HG03108 (cell line): Measurements from ENCODE around the gene GATAD2B.
"Not testable (repeated sequence)": the region's sequence is repeated elsewhere in the genome, so short reads cannot be mapped to it uniquely, and the experiment has no call there.

ENCODE experiments used
- ATAC-seq: cut with Tn5 transposase; IDR thresholded peaks from one replicate; pipeline ENCODE4 v1.9.1; 2021; ENCODE audit warnings: moderate library complexity; ENCODE audit not compliant: unreplicated experiment

GATAD2B gene

GRCh38 chr1:153929981-153930948, 7.5 kb upstream of the GATAD2B start:
- ATAC-seq: no peak

DNA sequence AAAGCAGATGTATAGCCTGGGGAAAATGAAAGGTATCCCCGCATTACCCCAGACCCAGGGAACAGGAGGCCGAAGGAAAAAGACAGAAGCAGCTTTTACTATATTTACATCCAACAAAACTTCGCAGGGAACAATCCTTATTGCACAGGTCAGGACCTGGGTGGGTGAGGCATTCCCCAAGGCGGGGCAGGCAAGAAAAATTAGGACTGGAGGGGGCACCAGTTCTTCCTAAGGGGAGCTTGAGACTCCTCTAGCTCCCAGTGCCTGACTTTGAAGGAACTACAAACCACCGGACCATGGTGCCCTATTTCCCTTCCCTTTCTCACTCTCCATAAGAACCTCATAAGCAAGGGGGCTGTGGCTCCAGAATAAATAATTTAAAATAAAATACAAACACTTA, 6.7 kb upstream of the GATAD2B start:
- ATAC-seq: no peak

- ATAC-seq: no peak
Measured at GRCh38 chr1:153928791-153929341, 6.1 kb upstream of the GATAD2B start.

- no peak for ATAC-seq
Measured at GRCh38 chr1:153928245-153928644, 5.5 kb upstream of the GATAD2B start.

- no peak for ATAC-seq
Measured at GRCh38 chr1:153926405-153926804, 3.6 kb upstream of the GATAD2B start.

- peak; percentile 19 for ATAC-seq
Measured at GRCh38 chr1:153922076-153922971, 448 bp downstream of the GATAD2B start.

- no peak for ATAC-seq
Measured at GRCh38 chr1:153921803-153922075, 1.0 kb downstream of the GATAD2B start.

GRCh38 chr1:153921080-153921802, 1.5 kb downstream of the GATAD2B start:
- no peak for ATAC-seq

GRCh38 chr1:153919876-153920852, 2.6 kb downstream of the GATAD2B start:
- no peak for ATAC-seq

GRCh38 chr1:153916297-153916696, 6.5 kb downstream of the GATAD2B start:
- no peak for ATAC-seq

- no peak for ATAC-seq
Measured at GRCh38 chr1:153912349-153912748, 10.4 kb downstream of the GATAD2B start.

GRCh38 chr1:153910560-153910959, 12.2 kb downstream of the GATAD2B start:
- not testable (repeated sequence) for ATAC-seq

- ATAC-seq: no peak
Measured at GRCh38 chr1:153908071-153908470, 14.7 kb downstream of the GATAD2B start.

DNA sequence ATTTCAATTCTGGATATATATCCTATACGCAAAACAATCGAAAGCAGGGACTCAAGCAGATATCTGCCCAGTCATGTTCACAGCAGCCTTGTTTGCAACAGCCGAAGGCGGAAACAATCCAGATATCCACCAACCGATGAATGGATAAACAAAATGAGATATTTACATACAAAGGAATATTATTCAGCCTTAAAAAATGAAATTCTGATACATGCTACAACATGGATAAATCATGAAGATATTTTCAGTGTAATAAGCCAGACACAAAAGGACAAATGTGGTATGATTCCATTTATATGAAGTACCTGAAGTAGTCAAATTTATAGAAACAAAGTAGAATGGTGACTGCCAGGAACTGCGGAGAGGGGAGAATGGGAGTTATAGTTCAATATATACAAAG, 15.6 kb downstream of the GATAD2B start:
- ATAC-seq: no peak

DNA sequence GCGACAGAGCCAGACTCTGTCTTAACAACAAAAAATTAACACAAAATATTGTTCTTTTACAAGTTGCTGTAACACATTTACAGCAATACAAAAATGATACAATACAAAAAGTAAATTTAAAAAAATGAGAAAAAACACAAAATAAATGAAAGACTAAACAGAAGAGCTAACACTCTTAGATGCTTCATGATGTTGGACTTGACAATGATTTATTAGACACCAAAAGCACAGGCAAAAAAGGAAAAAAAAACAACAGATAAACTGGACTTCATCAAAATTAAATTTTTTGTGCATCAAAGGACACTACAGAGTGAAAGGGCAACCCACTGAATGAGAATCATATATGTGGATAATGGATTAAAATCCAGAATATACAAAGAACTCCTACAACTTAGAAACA, 16.4 kb downstream of the GATAD2B start:
- no peak for ATAC-seq

GRCh38 chr1:153905908-153906307, 16.9 kb downstream of the GATAD2B start:
- ATAC-seq: not testable (repeated sequence)

DNA sequence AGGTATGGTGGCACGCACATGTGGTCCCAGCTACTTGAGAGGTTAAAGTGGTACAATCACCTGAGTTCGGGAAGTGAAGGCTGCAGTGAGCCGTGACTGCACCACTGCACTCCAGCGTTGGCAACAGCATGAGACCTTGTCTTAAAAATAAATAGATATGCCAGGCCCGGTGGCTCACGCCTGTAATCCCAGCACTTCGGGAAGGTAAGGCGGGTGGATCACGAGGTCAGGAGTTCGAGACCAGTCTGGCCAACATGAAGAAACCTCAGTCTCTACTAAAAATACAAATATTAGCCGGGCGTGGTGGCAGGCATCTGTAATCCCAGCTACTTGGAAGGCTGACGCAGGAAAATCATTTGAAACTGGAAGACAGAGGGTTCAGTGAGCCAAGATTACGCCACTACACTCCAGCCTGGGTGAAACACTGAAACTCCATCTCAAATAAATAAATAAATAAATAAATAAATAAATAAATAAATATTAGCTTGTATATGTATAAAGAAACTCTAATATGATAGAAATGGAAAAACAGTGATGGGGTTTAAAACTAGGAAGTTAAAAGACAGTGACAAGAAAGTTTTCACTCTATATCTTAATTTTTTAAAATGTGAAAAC, 18.8 kb downstream of the GATAD2B start:
- no peak for ATAC-seq

DNA sequence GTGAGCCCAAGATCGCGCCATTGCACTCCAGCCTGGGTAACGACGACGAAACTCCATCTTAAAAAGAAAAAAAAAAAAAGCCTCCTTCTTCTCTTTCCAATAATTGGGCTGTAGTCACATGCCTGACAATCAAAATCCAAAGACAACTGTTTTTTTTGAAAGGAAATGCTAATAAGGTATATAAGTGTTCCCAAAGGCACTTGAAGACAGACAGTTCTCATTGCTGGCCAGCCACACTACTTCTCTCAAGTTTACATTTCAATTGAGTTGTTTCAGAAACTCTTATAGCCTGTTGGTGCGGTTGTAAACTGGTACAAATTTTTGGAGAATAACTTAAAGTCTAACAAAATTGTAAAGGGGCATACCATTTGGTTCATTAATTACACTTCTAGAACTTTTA, 23.3 kb downstream of the GATAD2B start:
- no peak for ATAC-seq

GRCh38 chr1:153895866-153896265, 26.9 kb downstream of the GATAD2B start:
- ATAC-seq: not testable (repeated sequence)
